Medulla oblongata (tissue), 1 donor: ENCODE data around the gene NECTIN1.

Experiments used
- DNase-seq: peaks from one replicate; pipeline ENCODE4 v3.0.0-alpha.2; 2015; ENCODE audit errors: extremely low spot score

NECTIN1 gene

DNA sequence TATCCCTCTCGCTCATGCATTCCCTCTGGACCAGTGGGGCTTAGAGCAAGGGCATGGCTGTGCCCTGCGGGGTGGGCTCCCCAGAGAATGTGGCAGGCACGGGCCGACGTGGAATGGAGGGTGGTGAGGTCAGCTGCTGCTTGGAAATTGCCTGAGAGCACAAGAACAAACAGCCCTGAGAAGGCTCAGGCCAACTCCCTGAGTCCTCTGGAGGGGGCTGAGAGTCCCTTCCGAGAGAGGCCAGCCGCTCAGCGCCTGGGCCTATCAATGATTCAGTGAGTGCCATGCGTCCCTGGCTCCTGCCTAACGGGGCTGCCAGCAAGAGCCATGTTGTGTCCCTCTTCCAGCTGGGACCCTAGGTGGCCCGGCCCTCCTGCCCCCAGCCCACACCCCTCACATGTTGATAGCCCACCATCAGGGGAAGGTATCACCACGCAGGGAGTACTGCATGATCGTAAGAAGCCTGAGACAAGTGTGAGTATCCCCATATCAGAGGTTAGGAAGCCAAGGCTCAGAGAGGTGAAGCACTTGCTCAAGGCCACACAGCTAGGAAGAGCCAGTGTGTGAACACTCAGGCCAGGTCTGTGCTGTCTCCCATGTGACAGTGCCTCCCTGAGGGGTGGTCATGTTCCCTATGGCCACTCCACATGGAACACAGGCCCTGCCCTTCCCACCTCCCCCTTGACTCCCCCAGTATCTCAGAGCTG is 55.8 kb downstream of the NECTIN1 start:
- no peak for DNase-seq

DNA sequence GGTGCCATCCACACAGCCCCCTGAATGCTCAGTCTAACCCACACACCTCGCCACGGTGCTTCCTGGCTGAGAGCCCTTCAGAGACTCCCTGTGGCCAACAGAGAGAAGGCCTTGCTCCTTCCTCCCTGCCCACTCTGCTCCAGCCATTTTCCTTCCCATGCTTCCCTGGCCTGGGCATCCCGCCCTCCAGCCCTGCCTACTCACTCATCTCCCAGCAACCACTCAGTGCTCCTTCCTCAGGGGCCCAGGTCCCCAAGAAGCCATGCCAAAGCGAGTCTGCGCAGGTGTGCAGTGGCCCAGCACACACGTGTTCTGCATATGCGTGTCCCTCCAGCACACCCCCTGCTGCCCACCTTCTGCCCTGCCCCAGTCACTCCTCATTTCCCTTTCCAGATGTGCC is 56.4 kb downstream of the NECTIN1 start:
- no peak for DNase-seq

DNA sequence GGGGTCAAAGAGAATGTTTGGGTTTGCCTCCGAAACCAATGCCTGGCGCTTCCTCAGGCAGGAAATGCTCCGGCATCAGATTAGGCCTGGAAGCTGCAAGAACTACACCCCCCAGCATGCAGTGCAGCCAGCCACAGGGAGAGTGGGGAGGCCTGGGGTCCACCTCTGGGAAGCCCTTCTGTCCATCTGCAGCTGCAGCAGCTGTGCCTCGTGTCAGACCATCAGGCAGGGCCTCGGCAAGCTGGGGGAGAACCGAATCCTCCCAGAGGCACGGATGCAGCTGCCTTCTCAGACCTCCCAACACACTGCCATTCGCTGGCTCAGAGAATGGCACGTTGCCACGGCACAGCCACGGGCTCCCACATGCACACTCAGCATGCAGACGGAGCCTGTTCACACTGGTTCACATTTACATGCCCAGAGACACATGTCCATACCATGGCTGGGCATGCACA is 57.4 kb downstream of the NECTIN1 start:
- DNase-seq = peak; percentile 80

DNA sequence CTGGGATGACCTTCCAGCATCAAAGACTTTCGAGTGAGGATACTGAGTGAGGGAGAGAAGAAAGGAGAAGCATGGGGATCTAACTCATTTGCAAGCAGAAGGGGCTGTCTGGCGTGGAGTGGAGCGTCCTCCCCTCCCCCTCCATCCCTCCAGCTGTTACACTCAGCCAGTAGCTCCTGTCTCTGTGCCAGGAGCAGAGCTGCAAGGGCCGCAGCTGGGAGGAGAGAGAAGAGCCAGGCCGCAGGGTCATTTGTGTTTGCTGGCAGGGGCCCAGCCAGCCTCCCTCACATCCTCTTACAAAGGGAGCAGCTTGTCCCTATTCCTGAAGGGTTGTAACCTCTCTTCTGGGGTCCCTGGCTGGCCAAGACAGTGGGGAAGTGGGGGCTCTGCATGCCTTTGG is 57.9 kb downstream of the NECTIN1 start:
- DNase-seq = peak; percentile 91

DNA sequence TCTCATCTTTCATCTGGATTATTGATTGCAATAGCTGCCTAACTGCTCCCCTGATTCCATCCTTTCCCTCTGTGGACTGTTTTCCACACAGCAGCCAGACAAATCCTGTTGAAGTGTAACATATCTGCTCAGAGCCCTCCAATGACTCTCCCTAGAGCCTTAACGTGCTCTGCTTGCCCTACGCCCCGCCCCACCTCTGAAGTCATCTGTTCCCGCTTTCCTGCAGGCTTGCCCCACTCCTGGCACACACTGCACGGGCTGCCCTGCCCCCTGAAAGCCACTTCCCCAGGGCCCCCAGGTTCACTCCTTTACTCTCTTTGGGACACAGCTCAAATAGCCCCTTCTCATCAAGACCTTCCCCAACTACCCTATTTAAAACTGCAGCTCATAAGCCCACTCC is 59.5 kb downstream of the NECTIN1 start:
- DNase-seq = no peak

DNA sequence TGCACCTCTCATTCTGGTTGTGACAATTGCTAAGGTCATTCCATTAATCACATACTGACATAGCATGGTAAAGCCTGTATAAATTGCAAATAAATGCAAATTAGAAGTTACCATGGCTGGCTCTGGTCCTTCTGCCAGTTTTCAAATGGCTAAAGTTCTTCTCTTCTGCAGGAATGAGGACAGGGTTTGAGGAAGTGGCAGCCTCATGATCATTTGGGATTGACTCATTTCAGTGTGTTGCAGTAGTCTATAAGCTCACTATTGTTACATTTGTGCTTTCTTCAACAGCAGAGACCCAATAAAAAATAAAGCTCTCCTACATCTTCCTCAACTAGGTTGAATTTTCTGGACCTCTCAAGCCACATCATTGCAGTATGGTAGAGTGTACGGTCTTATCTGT is 60.3 kb downstream of the NECTIN1 start:
- no peak for DNase-seq

DNA sequence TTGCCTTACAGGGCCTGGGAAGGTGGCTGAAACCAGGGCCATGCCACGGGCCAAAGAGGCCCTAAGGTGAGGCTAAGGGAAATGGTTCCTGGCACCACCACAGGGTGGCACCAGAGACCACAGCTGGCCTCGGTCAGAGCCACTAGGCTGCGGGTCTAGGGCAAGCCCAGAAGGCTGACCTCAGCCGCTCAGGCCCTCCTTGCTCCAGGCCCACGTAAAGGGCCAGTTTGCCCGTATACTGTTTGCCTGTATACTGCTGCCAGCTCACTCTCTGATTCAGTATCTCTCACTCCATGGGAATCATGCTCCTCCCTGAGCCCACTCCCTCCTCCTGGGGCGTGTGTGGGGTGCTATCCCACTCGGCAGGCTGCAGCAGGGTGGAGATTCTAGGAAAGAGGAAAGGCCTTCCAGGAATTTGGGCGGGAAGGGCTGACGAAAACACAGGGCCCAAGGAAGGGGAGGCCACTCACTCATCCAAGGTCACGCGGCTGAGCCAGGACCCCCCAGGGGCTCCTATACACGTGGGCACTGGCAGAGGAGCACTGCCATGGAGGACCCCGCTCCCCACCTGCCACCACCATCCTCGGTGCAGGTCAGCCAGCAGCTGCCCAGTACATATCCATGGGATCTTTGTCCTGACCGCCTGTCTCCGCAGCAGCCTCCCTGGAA is 62.4 kb downstream of the NECTIN1 start:
- peak; percentile 87 for DNase-seq

DNA sequence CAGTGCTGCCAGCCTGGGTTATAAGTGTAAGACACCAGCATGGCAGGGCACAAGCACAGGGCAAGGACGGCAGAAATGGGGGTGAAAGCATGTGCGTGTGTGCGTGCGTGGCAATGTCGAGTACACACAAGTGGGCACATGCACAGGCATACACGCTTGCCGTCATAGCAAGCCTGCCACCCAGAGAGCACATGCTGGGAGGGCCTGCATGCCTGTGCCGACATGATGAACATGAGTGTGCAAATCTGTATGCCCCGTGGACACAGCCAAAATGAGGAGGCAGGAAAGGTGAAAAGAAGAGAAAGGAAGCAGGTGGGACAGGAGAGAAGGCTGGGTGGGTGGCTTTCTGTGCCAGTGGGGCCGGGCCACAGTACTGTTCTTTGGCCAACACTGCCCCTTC is 62.9 kb downstream of the NECTIN1 start:
- no peak for DNase-seq

DNA sequence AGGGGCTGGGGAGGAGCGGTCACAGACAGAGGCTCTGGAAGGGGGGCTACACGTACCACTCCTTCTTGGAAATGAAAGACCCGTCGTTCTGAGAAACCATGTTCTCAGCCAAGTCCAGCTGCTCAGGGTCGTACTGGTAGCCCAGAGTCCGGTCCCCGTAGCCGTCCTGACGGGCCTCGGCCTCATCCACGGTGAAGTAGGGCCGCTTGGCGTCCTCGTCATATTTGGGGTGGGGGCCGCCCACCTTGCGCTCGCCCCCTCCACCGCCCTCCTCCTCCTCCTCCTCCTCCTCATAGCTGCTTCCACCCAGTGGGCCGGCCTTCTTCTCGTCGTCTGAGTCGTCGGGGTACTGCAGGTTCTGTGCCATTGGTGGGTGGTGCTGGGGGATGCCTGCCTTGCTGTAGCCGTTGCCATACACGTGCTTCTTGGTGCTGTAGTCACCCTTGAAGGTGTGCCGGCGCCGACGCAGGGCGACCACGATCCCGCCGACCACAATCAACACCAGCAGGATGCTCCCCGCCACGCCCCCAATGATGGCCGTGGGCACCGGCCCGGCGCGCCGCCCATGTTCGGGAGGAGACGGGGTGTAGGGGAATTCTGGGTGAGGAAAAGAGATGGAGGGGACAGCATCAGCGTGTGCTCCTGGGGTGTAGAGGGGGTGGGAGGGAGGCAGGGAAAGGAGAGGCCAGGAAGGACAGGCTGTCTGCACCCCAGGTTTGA is 64.1 kb downstream of the NECTIN1 start:
- no peak for DNase-seq

DNA sequence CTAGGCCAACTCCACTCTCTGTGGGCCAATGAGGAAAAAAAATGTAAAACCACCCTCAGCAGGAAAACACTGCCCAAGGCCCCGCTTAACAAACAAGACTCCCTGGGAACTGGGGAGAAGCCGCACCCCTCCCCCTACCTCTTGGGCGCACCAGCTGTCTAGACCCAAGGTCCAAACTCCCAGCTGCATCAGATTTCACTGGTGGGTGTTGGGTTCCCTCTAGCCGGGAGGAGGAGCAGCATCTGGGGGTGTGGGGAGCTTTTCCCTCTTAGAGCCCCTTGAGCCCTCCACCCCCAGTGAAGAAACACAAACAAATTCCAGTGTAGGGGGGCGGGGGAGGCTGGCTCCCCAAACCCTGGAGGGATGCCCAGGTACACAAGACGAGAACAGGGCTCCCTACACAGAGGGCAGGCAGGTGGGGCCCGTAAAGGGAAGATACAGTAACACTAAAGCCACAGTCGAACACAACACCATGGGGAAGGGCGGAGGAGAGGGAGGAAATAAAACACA is 64.9 kb downstream of the NECTIN1 start:
- DNase-seq = peak; percentile 34

DNA sequence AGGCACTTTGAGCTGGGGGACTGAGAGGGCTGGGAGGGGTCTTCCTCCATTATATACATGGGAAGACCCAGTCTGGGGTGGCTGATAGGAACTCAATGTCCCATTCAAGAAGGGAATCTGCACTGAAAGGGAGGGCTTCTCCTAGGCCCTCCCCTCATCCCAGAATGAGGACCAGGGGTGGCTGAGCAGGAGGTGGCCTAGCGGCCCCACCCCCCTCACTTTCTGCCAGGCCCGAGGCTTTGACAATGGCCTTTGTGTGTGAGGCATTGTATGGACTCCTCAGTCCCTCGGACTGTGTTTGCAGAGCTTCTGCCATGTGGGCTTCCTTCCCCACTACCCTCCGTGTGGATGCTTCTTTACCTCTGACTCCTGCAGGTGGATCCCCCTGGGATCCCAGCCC is 65.7 kb downstream of the NECTIN1 start:
- peak; percentile 89 for DNase-seq

DNA sequence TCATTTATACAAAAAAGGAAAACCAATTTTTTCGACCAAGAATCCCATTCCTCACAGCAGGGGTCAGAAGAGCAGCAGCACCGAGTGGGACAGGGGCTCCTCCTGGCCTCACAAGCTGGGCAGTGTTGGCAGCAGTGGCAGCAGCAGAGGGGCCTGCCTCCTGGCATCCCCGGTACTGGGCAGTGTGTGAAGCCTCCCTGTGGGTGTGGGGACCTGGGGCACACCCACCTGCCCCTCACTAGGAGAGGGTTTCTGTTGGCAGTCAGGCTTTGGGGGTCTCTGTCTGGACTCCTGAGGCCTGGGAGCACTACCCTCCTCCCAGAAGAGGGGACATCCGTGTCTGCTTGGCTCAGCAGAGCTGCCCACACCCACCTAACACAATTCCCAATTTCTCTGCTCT is 67.8 kb downstream of the NECTIN1 start:
- no peak for DNase-seq

DNA sequence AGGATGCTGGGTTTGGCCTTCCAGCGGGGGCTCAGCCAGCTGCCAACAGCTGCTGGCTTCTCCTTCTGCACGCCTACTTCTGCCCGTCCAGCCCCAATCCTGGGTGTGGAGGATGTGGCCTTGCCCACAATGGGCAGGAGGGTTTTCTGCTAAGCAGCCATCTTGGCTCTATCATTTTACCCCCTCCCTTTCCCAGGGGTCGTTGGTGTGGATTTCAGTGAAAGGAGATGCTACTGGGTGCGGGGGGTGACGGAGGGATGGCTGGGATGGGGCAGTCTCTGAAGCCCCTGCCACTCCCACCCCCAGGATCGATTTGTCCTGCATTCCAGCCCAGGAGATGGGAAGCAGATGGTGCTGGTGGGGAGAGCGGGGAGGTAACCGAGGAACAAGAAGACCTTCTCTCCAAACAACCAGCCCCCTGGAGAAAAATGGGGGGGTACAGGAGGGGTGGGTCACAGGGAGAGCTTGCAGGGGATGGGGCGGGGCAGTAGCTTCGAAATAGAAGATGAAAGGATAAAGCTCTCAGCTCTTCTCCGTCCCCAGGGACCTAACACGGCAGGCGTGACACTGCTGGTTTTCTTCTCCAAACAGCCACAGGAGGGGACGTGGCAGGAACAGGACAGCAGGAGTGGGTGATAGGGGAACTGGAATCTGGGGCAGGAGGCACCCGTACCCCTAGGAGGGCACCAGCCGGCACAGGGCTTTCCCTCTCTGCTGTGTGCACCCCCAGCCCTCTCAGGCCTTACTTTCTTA is 68.9 kb downstream of the NECTIN1 start:
- DNase-seq = no peak

DNA sequence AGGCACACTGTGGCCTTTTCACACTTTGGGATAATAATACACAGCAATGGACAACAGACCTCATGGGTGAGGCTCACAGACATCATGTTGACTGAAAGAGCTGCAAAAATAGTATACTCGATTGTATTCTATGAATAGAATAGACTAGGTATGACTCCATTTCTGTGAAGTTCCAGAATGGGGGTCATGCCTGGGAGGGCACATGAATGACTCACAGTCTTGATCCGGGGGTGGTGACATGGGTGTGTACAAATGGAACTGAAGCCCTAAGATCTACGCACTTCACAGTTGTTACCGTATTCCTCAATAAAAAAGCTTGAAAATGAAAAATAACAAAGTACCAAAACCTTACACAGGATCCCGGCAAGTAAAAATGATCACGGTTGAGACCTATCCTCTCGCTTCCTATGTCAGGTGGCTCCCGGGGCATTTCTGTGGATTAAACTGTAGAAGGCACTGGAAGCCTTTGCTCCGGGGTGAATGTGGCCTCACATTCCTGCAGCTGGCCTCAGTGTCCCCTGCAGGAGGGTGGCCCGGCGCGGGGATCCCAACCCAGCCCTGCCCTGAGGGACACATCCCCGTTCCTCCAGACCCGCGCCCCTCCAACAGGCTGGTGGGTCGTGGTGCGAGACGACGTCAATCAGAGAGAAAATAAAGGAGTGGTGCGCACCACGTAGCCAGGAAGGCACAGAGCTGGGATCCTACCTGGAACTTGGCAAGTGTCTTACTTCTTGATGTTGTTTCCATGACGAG is 75.9 kb downstream of the NECTIN1 start:
- no peak for DNase-seq

DNA sequence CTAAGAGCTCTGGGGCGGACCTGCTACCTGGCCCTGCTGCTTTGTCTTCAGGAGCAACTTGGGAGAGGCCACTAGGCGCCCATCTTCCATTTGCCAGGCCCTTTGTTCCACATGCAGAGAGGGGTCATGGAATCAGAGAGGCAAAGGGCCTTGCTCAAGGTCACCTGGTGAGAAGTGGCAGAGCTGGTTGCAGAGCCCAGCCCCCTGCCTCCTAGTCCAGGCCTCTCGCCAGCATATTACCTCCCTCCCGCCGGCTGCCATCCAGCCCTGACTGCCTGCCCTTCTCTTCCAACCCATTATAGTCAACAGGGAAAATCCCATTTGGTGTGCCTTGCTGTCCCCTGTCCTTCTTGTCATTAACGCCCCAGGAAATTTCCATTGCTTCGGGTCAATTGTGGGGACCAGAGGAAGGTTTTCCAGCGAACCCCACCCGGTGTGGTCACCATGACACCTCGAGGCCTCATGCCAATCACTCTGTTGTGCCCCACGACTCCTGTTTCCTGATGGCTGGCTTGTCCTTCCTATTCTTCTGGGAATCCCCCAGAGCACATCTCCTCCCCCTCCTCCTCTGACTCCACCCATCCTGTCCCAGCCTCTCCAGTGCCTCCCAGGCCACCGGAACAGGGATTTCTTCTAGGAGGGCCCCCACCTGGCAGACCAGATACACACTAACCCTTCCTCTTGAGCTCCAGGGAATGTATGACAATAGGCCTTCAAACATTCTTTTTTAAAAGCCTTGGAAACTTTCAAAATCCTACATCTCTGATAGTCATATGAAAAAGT is 77.0 kb downstream of the NECTIN1 start:
- no peak for DNase-seq

DNA sequence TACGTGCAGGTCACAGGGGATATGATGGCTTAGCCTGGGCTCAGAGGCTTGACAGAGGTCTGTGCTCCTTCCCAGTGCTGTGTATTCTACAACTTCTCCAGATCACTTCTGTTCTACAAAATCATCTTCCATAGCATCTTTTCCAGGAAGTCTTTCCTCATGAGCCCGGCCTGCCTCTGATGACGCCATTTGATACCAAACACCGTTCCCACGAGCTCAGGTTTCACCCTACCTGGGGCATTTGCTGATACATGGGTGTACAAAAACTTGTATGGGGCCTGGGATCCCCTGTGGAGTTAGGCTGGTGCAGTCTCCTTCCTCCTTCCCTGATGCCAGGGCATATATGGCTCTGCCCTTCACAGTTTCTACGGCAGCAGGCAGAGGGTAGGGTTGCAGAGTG is 78.7 kb downstream of the NECTIN1 start:
- no peak for DNase-seq

DNA sequence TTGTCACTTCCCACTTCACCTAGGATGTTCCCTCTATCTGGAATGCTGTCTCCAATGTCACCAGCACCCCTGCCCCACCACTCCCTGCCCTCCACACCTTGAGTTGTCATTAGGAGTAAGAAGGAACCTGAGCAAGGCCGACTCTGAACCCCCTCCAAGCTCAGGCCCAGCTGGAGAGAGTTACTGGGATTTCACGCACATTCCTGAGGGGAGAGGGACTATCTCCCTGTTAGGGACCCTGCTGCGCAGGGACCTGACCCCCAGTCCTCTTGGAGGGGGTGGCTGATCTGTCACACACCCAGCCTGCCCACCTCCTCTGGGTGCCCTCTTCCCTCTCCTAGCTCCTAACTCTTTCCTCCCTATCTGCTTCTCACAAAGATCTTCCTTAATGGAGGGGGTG is 81.7 kb downstream of the NECTIN1 start:
- no peak for DNase-seq

DNA sequence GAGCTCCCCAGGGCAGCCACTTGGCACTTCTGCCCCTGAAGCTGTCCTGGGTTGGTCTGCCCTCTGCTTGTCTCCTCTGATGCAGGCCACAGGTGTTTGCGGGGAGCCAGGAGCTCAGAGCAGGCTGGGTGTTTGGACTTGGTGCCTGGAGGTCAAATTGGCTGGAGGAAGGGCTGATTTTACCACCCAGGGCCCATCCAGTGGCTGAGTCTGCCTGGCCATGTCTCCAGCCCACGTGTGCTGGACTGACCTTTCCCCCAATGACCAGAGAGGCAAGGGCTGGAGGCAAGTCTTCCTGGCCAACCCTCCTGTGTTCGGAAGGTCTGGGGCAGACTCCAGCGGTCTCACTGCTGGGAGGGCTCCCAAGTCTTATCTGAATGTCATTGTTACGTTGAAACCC is 84.0 kb downstream of the NECTIN1 start:
- no peak for DNase-seq

DNA sequence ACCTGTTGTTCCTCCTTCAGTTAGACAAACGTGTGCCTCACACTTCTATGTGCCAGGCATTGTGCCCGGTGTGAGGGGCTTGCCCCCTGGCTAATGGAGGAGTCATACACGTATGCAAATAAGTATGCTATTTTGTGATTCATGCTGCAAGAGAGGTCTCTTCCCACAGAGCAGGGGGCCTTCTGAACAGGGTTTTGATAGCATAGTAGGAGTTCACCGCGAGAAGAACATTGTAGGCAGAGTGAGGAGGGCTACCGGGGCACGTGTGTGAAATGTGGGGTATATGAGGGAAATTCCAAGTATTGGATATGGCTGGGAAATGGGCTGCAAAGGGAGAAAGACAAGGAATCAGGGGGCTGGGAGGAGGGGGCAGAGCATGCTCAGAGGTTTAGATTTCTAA is 84.5 kb downstream of the NECTIN1 start:
- no peak for DNase-seq

DNA sequence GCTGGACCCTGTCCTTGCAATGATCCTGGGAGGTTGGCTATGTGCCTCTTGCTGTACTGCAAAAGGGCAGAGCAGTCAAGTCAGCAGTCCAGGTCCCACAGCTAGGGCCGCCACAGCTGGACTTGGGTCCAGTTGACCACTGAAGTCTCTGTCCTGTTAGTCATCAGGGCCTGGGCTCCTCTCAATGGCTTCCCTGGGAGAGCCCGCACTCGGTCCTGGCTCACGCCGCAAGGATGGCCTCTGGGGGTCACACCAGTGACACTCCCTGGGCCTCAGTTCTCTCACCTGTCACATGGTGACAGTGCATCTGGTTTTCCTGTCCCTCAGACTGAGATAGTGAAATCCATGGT is 85.1 kb downstream of the NECTIN1 start:
- DNase-seq = no peak
